Mononuclear cell (primary cell): ENCODE results near the gene FABP6. TPM values are rescaled to one million over a fixed set of nuclear protein-coding genes. Genes with fewer than 3 reads are reported as not detected.

Experiments
- H3K27me3 ChIP-seq: 2 replicates; pipeline ENCODE4 v1.6.0; 2011; ENCODE audit warnings: low read length, control low read depth; ENCODE audit not compliant: insufficient read depth
- H3K4me1 ChIP-seq: 2 replicates; pipeline ENCODE4 v1.5.1; 2011; ENCODE audit warnings: mild to moderate bottlenecking, low read length, control low read depth; ENCODE audit not compliant: insufficient read depth
- H3K4me3 ChIP-seq: 2 replicates; pipeline ENCODE4 v1.5.1; 2011; ENCODE audit warnings: mild to moderate bottlenecking, low read length, moderate library complexity
- H3K9me3 ChIP-seq: 2 replicates; pipeline ENCODE4 v1.5.1; 2011; ENCODE audit warnings: low read depth, mild to moderate bottlenecking, control low read depth, low read length
- total RNA-seq: library from RNA; depleted of rRNA; stranded (reverse); fragments of >200 nt; gene quantifications from one replicate; pipeline ENCODE4 v1.2.3, GENCODE V29; 2012

Gene FABP6
- total RNA-seq, 1 donor: not detected

DNA sequence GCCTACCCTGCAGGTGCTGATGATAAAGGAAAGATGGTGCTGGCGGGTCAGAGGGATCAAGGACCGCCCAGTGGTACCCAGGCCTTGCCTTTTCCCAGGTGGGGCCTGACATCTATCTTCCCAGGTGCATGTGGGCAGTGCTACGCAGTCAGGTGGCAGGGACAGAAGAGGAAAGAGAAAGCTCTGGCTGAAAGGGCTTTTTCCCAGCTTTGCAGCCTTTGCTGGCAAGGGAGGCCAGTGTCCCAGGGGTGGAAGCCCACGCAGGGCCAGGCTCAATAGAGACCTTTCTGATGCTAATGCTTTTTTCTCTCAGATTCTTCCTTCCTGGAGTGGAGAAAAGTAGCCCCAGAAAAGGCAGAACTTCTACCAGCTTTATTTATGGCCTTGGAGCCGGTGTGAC is 36.7 kb downstream of the FABP6 start:
- H3K4me3 ChIP-seq: no peak overlapping the region
- no peaks in the 10 kb centered on the region for H3K27me3 ChIP-seq
- no peaks in the 10 kb centered on the region for H3K9me3 ChIP-seq
- peaks cover 33% of the 10 kb centered on the region for H3K4me1 ChIP-seq

DNA sequence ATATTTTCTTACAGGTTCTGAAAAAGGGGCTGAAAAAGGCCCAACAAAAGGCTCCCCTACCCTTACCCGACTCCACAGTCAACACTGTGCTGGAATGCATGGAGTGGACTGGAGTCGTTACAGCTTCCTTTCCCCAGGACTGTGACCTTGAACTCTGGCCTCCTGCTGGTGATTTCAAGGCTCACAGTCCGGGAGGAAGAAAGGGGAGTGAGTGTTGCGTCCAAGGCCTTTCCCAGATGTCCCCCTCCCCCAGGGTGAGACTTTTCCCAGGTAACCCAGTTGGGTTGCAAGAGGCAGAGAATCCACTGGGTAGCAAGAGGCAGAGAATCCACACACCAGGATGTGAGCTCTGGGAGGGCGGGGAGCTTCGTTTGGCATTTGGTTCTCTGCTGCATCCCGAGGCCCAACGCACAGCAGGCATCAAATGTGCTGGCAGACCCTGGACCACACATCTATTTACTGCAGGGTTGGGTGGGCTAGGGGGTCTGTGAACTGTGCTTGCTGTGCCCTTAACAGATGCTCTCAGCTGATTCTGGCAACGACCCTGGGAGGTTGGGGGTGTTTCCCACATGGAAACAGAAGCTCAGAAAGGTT is 37.5 kb downstream of the FABP6 start:
- no peak overlapping the region for H3K4me3 ChIP-seq
- no peaks in the 10 kb centered on the region for H3K9me3 ChIP-seq
- H3K27me3 ChIP-seq: no peaks in the 10 kb centered on the region
- H3K4me1 ChIP-seq: peaks cover 41% of the 10 kb centered on the region

DNA sequence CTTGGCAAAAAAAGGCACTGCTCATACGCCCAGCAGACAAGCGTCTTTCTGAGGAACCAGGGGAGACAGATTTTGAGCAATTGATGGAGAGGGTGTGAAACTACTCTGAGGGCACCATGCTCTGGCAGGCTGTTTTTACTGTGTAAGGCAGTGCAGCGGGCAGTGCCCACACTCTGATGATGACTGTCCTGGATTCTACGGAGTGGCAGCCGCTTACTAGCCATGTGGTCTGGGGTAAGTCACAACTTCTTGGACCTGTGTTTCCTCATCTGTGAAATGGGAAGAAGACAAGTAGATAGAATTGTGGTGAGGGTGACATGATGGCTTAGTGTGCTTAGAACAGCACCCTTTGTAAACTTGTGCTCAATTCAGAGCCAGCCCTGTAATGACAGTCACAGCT is 38.8 kb downstream of the FABP6 start:
- Histone ChIP-seq H3K9me3 (no peaks in the 10 kb centered on the region), H3K4me1 (peaks cover 37% of the 10 kb centered on the region), H3K4me3 (no peak overlapping the region), H3K27me3 (no peaks in the 10 kb centered on the region)

DNA sequence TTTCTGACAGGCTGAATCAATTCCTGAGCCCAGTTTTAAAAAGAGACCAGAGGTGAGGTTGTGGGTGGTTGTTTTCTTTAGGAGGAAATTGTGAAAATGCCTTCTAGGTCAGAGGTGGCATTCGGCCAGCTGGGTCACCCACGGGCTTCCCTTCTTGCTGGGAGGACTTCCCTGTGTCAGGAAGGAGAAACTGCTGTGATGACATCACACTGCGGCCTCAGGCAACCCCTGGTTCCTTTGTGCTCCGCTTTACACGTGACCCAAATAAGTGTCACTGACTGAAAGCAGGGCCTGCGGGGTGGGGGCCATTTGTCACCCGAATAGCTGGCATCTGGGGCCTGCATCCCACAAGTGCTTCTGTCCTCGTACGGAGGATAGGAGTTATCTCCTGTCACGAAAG is 39.7 kb downstream of the FABP6 start:
- Histone ChIP-seq H3K4me1 (peaks cover 37% of the 10 kb centered on the region), H3K27me3 (no peaks in the 10 kb centered on the region), H3K4me3 (no peak overlapping the region)

DNA sequence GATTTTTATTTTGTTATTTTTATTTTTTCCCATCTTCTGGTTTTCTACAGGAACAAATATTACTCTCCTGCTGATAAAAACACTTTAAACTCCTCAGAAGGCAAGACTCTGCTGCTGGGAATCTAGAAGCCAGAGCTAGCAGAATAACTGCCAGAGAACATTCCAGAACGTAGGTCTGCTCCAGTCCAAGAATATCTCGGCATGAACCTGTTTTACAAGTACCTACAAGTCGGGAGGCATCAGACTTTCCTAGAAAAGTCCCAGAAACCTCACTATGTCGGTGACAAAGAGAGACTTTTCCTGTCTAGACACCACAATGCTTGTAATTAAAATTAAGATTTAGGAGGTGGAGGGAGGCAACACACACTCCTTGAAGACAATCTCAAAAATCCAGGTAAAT is 41.4 kb downstream of the FABP6 start:
- H3K4me1 ChIP-seq: peaks cover 37% of the 10 kb centered on the region
- H3K27me3 ChIP-seq: no peaks in the 10 kb centered on the region
- H3K9me3 ChIP-seq: no peaks in the 10 kb centered on the region
- no peak overlapping the region for H3K4me3 ChIP-seq

More for the DNA sequence above, 39.7 kb downstream of the FABP6 start:
- H3K9me3 ChIP-seq: no peaks in the 10 kb centered on the region

DNA sequence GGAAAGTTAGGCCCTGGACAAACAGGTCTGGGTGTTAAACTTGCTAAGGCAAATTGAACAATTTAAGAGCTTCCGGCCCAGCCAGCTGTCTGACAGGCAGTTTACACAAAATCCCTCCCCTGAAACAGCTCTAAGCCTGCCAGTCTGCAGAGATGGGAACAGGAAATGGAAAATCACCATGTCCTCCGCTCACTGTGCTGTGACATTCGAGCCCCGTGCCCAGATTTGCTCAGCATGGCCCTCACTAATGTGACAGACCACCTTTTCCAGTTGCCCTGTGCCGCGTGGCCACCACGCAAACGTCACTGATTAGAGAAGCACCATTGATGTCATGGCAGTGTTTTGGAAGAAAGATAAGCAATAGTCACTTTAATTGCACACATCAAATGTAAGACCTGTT is 42.1 kb downstream of the FABP6 start:
- Histone ChIP-seq H3K9me3 (no peaks in the 10 kb centered on the region), H3K4me1 (peaks cover 37% of the 10 kb centered on the region), H3K4me3 (no peak overlapping the region), H3K27me3 (no peaks in the 10 kb centered on the region)

DNA sequence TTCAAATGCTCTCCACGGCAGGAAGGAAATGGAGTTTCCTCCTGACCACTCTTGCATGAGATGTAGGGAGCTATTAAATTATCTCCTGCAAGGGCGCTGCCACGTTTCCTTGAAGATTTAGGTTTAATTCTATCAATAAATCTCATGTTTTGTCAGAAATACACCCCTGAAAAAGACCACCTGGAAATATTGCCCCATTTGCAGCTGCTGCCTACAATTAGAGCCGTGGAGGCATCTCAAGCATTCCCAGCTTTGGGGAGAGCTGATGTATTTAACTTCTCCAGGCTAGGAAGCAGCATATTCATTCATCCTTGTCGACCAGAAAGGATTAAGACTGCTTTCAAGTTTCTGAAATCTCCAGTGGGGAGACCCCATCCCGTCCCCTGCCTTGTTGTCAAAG is 42.5 kb downstream of the FABP6 start:
- H3K4me3 ChIP-seq: no peak overlapping the region
- no peaks in the 10 kb centered on the region for H3K27me3 ChIP-seq
- H3K9me3 ChIP-seq: no peaks in the 10 kb centered on the region
- peaks cover 37% of the 10 kb centered on the region for H3K4me1 ChIP-seq

DNA sequence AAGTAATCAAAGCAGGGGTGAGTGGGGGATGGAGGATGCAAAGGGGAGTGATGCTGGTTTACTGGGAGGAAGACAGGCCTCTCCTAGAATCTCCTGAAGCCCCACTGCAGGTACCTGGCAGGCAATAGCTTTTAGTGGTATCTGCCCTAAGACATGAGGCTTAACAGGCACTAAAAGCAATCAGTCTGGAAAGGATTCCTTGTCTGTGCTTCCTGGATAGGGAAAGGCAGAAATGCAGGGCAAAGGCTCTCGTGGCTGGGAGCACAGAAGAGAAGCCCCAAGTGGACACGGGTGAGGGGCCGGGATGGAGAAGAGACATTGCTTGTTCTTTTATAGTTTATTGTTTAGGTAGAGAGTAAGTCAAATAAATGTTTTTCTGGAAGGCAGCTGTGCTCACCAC is 43.0 kb downstream of the FABP6 start:
- Histone ChIP-seq H3K9me3 (no peaks in the 10 kb centered on the region), H3K27me3 (no peaks in the 10 kb centered on the region), H3K4me3 (no peak overlapping the region), H3K4me1 (peaks cover 37% of the 10 kb centered on the region)

DNA sequence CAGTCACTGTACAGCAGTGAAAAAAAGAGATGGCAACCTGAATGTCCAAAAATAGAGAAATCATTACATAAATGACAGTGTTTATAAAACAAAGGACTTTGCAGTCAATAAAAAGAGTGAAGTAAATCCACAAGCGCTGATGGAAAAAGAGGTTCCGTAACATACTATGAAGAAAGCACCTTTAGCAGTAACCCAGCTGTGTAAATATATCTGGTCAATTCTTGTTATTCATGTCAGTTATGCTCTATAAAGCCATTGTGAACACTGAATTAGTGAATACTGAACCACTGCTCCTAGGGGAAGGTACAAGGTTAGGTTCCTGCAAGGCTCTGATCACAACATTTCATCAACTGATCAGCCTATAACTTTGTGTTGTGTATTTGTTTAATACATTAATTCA is 43.6 kb downstream of the FABP6 start:
- Histone ChIP-seq H3K9me3 (no peaks in the 10 kb centered on the region), H3K4me3 (no peak overlapping the region), H3K27me3 (no peaks in the 10 kb centered on the region), H3K4me1 (peaks cover 36% of the 10 kb centered on the region)

DNA sequence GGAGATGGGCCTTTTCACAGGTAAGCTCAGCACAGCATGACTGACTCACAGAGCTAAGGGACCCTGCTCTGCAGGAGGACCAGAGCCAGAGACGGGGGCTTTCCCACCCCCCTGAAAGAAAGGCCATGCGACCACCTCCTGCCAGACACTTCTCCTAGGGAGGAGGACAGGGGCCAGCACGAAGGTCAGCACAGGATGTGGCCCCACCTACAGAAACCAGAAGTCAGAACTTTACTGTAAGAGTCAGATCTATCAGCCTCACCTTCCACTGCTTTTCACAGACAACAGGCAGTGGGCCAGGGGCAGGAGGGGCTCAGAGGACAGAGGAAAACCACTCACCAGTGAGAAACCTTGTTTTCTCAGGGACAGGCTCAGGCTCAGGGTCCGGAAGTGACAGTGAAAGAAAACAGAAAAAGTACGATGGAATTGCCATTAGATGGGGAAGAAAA is 45.2 kb downstream of the FABP6 start:
- H3K4me1 ChIP-seq: peaks cover 20% of the 10 kb centered on the region
- no peaks in the 10 kb centered on the region for H3K9me3 ChIP-seq
- no peak overlapping the region for H3K4me3 ChIP-seq
- no peaks in the 10 kb centered on the region for H3K27me3 ChIP-seq

DNA sequence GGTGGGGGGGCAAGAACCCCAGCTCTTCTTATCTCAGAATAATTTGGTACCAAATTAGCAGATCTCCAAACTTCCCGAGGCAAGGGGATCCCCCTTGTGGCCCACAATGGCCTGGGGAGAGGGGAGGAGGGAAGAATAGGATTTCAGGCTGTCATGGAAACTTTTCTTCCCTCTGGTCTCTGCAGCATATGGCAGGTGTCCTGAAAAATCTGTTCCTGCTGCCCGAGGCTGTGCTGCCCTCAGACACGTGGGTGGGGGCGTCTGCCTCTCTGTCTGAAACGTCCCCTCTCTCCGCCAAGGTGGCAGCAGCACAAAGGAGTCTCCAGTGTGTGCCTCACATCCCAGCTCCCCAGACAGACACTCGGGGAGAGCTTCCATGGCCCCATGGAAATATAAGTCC is 49.0 kb downstream of the FABP6 start:
- Histone ChIP-seq H3K4me3 (no peak overlapping the region), H3K9me3 (no peaks in the 10 kb centered on the region), H3K27me3 (no peaks in the 10 kb centered on the region), H3K4me1 (no peaks in the 10 kb centered on the region)

DNA sequence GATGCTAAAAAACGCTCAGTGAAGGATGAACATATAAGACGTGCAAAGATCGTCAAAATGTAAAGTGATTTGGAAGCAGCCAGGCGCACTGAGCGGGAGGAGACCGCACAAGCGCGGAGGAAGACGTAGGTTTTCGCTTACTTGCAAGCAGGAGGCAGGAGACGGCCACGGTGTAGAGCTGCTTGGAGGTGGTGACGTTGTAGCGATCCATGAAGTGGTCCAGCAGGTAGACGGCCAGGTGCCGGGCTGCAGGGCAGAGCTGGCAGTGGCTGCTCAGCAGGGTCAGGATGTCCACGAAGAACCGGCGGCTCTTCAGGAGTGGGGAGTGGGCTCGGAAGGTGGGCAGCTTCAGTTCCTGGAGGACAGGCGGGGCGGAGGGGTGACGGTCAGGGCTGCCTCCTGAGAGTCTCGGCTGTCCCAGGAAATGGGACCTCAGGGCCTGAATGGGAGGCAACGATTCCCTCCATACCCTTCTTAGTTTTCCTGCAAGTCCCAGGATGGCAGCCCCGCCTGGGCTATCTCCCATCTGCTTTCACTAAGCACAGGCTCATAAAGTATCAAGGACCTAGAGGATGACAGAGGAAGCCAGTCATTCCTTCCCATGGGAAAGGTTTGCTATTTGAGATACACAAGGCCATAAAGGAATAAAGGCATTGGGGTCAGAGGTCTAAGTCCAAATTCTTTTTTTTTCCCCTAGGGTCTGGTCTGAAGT is 51.2 kb downstream of the FABP6 start:
- Histone ChIP-seq H3K9me3 (no peaks in the 10 kb centered on the region), H3K27me3 (no peaks in the 10 kb centered on the region), H3K4me3 (no peak overlapping the region), H3K4me1 (no peaks in the 10 kb centered on the region)

DNA sequence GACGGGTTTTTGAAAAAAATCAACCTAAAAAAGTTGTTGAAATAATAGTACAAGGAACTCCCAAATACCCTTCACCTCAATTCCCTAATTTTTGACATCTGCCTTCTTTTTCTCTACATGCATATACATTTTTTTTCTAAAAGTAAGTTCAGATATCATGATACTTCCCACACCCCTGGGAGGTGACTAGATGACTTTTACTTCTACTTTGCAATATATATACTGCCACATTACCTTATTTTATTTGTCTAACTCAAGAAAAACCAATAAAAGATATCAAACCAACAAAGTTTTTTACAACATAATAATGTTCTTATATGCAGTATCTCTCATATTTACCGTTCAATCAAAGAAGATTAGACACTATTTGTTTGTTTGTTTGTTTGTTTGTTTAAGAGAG is 52.0 kb downstream of the FABP6 start:
- Histone ChIP-seq H3K4me1 (no peaks in the 10 kb centered on the region), H3K27me3 (no peaks in the 10 kb centered on the region), H3K4me3 (no peak overlapping the region)

DNA sequence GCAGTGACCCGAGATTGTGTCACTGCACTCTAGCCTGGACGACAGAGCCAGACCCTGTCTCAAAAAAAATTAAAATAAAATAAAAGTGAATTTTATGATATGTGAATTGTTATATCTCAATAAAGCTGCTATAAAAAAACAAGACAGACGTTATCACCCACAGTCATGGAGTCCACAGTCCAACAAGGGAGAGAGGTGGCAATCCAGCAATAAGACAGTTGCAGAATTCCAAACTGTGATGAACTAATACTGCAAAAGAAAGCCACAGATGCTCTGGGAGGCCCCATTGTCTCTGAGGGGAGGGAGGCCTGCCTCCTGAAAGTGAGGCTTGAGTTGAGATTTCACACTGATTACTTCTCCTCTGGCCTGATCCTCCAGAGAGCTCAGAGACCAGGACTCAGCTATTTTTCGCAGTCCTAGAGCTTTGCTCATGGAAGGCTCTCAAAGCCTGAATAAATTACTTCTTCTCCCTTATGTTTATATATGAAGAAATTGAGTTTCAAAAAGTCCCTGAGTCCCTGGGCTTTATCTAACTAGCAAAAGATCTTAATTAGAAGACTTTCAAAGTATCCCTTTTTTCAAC is 55.1 kb downstream of the FABP6 start:
- Histone ChIP-seq H3K9me3 (no peaks in the 10 kb centered on the region), H3K27me3 (no peaks in the 10 kb centered on the region), H3K4me3 (no peak overlapping the region), H3K4me1 (no peaks in the 10 kb centered on the region)

More for the DNA sequence above, 52.0 kb downstream of the FABP6 start:
- no peaks in the 10 kb centered on the region for H3K9me3 ChIP-seq

DNA sequence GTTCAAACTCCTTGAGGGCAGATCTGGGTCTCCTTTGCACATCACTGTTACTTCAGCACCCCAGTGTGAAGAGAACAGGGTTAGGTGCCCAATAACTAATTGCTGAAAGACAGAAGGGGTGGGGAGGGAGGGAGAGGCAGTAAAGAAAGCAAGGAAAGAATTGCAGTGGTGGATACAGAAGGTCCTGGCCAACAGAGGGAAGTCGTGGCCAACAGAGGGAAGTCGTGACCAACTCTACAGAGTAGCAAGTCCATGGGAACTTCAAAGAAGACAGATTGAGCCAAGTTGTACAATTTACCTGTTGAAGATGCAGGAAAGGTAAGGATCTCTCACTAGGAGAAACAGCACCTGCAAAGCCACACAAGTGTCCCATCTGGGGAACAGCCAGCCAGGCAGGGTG is 56.0 kb downstream of the FABP6 start:
- Histone ChIP-seq H3K27me3 (no peaks in the 10 kb centered on the region), H3K9me3 (no peaks in the 10 kb centered on the region), H3K4me1 (peaks cover 8% of the 10 kb centered on the region), H3K4me3 (no peak overlapping the region)

DNA sequence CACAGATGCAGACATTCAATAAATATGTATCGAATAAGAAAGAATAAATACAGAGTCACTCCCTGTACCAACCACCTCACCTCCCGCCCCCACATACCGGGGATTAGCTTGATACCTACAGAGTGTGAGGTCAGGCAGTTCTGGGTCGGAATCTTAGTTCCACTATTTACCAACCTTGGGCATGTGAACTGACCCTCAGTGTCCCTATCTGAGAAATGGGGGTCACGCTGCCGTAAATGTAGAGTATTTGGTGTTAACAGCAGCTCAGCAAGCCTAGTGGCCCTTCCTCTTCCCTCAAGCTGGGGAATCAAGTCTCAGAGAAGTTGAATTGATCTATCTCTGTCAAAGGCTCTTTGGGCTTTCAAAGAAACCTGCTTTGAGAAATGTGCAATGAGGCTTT is 57.6 kb downstream of the FABP6 start:
- H3K27me3 ChIP-seq: no peaks in the 10 kb centered on the region
- peaks cover 8% of the 10 kb centered on the region for H3K4me1 ChIP-seq
- no peak overlapping the region for H3K4me3 ChIP-seq
- H3K9me3 ChIP-seq: no peaks in the 10 kb centered on the region
